HG03175 (cell line): ENCODE data around the gene CIBAR2.
"Not testable (repeated sequence)": the region's sequence is repeated elsewhere in the genome, so short reads cannot be mapped to it uniquely, and the experiment has no call there.

Experiments
- ATAC-seq: cut with Tn5 transposase; IDR thresholded peaks from one replicate; pipeline ENCODE4 v1.9.1; 2021; ENCODE audit warnings: mild to moderate bottlenecking, moderate library complexity; ENCODE audit not compliant: unreplicated experiment

CIBAR2 gene

GRCh38 chr16:85128079-85128837, 16.0 kb upstream of the CIBAR2 start:
- no peak for ATAC-seq

GRCh38 chr16:85127379-85127723, 15.1 kb upstream of the CIBAR2 start:
- no peak for ATAC-seq

- ATAC-seq, result no peak
Observed at GRCh38 chr16:85126705-85127378, 14.6 kb upstream of the CIBAR2 start.

GRCh38 chr16:85126394-85126704, 14.1 kb upstream of the CIBAR2 start:
- ATAC-seq, result no peak

GRCh38 chr16:85125570-85126393, 13.5 kb upstream of the CIBAR2 start:
- ATAC-seq, result no peak

GRCh38 chr16:85124636-85125346, 12.5 kb upstream of the CIBAR2 start:
- ATAC-seq, result no peak

- ATAC-seq, result no peak
Observed at GRCh38 chr16:85123891-85124635, 11.8 kb upstream of the CIBAR2 start.

- not testable (repeated sequence) for ATAC-seq
Observed at GRCh38 chr16:85123441-85123840, 11.2 kb upstream of the CIBAR2 start.

- ATAC-seq, result no peak
Observed at GRCh38 chr16:85120006-85120340, 7.7 kb upstream of the CIBAR2 start.

GRCh38 chr16:85117418-85117817, 5.1 kb upstream of the CIBAR2 start:
- no peak for ATAC-seq

GRCh38 chr16:85114909-85115567, 2.8 kb upstream of the CIBAR2 start:
- peak; percentile 80 for ATAC-seq

- no peak for ATAC-seq
Observed at GRCh38 chr16:85113913-85114312, 1.6 kb upstream of the CIBAR2 start.

GRCh38 chr16:85113168-85113733, 979 bp upstream of the CIBAR2 start:
- no peak for ATAC-seq

- ATAC-seq, result no peak
Observed at GRCh38 chr16:85111184-85111583, 1.1 kb downstream of the CIBAR2 start.

- no peak for ATAC-seq
Observed at GRCh38 chr16:85110105-85110504, 2.2 kb downstream of the CIBAR2 start.

GRCh38 chr16:85107532-85107931, 4.7 kb downstream of the CIBAR2 start:
- ATAC-seq, result no peak

- no peak for ATAC-seq
Observed at GRCh38 chr16:85107083-85107482, 5.2 kb downstream of the CIBAR2 start.

GRCh38 chr16:85105475-85105874, 6.8 kb downstream of the CIBAR2 start:
- ATAC-seq, result no peak

- ATAC-seq, result peak; percentile 72
Observed at GRCh38 chr16:85104821-85105391, 7.4 kb downstream of the CIBAR2 start.
